Activated CD4-positive, alpha-beta T cell treated with anti-CD3 and anti-CD28 coated beads, Interleukin-2, amount 50 U/mL, for 24 hours (primary cell): ENCODE data around the gene DAAM2.

Experiments
- DNase-seq, 2 donors: peaks; one replicate each; pipeline ENCODE4 v3.0.0-alpha.2; 2020; ENCODE audit warnings: low read depth in 1 of 2, low spot score in 1 of 2

The DAAM2 gene

DNA sequence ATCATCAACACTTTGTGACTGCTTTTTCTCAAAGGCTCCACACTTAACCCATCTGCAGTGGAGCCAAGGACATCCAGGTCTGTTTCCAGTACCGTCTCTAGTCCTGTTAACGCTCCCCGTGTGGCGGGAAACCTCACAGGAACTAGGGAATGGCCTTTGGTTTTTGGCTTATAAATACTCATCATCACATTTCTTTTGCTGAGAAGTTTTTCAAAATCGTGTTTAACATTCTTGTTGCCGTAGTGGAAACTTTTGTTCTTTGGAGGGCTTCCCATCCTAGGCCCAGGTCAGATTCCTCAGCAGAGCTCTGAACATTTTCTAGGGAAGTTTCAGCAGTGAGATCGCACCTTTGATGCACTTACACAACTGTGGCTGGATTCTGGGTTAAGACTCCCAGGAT is 24.6 kb downstream of the DAAM2 start:
- DNase-seq, result no peak

DNA sequence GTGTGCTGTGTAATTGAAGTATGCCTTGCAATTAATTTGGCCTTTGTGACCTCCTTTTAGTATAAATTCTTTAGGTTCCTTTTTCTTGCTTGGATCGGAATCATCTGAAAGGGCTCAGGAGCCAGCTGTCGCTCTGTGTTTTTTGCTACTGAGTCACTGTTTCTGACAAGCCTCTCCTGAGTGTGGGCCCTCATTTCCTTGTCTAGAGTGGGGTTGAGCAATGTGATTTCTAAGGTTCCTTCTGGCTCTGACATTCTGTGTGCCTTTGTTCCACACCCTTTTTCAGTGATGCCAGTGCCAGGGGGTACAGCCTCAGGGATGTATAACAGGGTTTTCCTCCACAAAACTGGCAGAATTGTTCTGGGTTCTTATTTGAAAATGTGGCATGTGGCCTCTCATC is 26.5 kb downstream of the DAAM2 start:
- no peak for DNase-seq

DNA sequence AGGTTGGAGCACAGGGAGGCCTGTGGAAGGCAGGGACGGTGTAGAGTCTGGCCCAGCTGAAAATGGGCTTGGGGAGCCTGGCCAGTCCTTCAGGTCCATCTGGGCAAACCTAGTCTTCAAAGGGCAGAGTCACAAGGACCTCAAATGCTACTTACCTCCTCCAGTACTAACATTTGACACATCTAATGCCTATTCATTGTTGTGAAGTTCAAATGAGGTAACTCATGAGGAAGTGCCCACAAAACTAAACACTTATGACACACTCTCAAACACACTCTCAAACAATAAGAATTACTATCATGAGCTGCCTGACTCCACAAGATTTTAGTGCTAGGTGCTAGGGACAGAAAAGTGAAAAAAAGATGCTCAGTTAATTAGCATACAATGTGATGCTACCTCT is 27.1 kb downstream of the DAAM2 start:
- DNase-seq, result no peak

DNA sequence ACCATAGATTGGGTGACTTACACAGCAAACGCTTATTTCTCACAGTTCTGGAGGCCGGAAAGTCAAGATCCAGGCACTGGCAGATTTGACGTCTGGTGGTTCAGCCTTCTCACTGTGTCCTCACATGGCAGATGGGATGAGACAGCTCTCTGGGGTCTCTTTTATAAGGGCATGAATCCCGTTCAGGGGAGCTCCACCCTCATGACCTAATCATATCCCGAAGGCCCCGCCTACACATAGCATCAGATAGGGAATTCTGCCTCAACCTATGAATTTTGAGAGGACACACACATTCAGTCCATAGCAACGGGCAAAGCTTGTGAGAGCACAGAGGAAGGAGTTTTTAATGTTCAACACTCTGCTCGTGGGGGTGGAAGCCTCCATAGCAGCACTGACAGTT is 27.5 kb downstream of the DAAM2 start:
- DNase-seq, result no peak

DNA sequence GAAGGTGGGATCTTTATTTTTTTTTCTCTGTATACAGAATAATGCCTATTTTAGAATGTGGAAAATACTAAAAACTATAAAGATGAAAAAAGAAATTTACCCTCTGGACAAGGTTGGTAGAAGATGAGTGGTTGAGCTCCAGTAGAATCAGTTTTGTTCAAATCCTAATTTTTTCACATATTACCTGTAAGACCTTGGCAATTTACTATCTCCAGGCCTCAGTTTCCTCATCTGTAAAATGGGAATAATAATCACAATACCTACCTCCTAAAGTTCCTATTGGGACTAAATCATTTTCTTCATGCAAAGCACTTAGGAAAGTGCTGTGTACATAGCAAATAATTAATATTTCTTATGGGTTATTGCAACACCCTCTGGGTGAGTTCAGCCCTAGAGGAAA is 28.4 kb downstream of the DAAM2 start:
- no peak for DNase-seq

DNA sequence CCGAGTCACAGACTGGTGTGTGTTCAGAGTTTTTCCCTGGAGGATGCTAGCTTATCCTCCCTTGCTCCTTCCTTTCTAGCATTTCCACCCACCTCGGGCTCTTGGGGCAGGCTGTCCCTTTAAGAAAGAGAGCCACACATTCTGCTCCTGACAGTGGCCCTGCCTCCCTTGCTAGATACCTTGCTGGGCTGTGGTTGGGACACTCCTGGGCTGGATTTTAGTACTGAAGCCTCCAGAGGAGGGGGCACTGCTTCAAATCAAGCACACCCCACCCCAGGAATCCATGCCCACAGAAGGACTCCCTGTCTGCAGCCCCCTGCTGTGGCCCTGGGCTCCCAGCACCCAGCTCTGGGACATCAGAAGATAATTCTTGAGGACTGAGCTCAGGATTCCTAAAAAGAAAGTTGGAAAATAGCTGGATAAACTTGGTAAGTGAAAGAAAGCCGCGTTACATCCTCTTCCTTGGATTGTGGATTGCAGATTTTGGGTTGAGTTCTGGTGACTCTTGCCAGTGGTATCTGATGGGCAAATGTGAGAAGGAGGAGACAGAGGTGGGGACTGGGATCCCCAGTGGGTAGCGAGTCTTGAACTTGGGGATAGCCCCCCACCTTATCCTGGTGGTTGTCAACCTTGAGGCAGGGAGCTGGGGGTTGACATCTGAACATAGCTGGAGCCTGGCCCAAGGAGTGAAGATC is 29.0 kb downstream of the DAAM2 start:
- no peak for DNase-seq

DNA sequence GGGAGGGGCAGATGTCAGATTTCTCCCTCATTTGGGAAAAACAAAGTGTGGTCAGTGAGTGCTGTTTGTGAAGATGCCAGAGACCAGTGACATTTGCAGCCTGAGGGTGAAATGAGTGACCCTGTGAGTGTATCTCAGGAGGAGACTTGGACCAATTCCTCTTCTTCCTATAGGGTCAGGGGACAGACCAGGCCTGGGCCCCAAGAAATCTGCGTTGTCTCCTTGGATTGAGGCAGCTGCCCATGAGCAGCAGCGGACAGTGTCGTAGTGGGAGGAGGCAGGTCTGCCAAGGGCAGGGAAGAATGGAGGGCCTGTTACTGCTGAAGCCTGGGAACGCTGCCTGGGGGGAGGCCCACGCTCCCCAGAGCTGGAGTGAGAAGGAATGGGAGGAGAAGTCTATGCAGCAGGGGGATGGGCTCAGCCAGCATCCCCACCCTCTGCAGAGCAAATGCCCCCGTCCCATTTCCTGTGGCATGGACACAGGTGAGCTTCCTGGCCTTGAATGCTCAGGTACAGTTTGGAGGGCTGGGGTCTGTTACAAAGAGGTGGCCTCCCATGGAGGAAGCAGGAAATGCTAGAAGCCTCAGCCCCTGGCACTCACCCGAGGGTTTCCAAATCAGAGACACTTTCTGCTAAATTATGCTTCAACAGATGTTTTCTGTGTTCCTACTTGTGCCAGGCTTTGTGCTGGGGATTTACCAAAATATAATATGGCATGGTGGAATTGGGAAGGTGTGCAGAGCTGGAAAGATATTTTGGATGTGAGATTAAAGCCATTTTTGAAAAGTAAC is 29.8 kb downstream of the DAAM2 start:
- no peak for DNase-seq

DNA sequence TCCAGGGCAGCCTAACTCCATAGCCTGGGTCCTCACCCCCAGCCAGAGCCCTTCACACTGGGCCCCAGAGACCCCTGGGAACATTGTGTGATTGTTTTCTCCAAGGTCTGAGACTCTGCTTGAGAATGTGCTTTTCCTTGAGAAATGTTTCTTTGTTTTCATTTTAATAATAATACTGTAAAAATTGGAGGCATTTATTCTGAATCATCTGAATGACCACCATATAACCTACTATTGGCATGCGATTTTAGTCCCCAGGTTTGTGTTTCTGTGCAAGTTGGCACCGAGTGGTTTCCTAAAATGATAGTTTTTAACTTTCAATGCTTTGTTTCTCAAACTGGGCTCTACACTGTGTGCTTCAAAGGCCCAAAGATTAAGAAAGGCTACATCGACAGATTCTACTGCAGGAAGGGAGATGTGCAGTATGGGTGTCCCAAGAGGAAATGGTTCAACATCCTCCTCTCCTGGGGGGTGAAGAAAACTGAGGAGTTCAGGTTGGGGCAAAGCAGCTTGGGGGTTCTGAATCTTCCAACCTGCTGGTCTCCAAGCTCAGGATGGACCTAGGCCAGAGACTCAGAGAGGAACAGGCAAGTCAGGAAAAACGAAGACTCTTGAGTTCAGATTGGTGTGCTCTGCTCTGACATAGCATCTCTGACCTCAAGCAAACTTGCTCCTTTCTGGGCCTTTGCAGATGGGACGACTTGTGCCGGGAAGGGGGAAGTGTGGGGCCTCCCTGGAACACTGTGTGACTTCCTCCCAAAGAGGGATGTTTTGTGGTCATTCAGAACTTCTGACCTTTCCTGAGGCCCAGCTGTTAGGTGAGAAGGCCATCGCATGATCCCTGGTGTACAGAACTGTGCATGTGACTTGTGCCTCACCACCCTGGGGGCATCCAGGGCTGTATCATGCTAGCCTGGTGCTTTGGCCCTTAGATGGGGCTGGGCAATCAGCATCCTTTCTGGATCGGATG is 31.0 kb downstream of the DAAM2 start:
- no peak for DNase-seq

DNA sequence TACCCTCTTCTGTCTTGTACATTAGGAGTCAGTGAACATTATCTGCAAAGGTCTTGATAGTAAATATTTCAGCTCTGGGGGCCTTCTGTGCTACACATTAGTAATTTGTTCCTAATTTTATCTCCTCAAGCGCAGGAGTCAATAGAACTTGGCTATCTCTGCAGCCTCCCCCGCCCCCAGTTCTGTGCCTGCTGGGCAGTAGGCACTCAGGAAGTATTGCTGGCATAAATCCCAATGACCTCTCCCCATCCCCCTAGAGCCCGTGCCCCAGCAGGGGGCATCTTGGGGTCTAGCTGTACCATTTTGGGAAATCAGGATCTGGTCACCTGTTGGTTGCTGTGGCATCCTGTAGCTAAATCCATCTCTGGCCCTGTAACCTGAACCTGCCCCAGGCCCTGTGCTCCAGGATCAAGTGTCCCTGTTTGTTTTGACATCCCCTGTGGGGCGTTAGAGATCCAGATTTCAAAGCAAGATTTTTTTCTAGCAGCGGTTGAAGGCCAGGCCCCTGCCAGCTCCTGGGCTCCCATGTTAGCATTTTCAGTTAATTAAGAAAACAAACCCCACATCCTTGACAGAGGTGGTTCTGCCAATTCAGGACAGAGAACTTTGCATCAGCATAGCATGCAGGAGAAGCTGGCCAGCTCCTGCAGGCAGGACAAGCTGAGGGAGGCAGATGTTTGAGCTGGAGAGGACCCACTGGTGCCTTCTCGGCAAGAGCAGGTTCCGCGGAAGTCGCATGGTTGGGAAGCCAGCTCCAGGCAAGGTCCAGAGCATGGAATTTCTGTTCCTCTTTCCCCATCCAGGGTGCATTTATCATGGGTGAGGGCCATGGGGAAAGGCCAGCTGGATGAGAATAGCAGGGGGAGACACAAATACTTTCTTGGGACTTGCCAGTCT is 32.1 kb downstream of the DAAM2 start:
- DNase-seq, result no peak

DNA sequence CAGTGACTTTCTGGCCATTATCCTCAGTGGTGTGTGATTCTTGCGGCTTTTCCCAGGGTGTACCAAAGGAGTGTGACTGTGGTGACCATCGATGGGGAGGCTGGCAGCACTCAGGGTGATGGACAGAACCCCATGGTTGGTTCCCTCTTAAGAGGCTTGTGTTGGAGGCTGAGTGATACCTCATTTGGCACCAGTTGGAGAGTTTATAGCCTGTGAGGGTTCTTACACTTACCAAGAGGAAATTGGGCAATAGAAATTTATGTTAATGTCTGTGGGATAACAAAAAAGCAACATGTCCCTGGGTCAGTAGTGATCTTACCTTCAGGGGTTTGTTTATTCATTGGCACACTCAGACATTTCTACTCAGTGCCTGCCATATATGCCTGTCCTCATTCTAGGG is 37.2 kb downstream of the DAAM2 start:
- DNase-seq, result no peak

DNA sequence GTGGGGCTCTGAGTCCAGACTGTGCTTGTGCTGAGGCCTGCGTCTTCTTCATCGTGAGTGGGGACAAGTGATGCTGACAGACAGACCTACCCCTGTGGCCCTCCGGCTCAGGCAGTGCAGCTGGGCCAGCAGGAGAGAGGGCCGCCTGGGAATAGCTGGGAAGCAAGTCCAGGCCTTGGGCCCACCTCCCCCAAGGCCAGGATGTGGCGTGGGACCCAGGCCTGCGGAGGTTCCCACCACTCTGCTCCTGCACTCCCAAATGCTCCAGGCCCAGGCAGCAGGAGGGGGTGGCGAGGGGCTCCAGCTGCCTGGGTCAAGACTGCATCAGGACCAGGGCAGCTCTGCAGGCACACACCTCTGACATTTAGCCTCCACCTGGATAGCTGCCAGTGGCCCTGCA is 38.3 kb downstream of the DAAM2 start:
- no peak for DNase-seq

DNA sequence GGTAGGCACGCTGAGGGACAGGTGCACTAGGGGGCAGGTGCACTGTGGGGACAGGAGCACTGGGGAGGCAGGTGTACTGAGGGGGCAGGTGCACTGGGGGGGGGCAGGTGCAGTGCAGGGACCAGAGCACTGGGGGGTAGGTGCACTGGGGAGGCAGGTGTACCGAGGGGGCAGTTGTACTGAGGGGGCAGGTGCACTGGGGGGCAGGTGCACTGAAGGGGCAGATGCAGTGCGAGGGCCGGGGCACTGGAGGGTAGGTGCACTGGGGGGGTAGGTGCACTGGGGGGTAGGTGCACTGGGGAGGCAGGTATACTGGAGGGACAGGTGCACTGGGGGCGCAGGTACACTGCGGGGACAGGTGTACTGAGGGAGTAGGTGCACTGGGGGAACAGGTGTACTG is 39.5 kb downstream of the DAAM2 start:
- no peak for DNase-seq

DNA sequence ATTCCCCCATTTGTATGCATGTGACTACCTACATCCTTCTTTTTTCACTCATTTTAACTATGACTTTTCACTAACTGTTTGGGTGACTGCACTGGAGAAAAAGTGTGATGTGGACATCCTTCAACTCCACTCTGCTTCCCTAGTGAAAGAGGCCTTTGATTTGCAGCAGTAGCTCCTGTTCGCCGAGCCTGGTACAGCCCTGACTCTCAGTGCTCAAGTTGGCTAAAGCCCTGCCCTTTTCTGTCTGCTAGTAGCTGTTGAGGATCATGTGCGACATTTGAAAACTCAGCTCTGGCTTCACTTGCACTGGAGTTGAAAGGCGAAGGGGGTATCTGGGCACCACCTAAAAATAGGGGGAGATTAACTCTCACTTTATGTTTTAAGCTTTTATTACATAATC is 42.1 kb downstream of the DAAM2 start:
- no peak for DNase-seq

DNA sequence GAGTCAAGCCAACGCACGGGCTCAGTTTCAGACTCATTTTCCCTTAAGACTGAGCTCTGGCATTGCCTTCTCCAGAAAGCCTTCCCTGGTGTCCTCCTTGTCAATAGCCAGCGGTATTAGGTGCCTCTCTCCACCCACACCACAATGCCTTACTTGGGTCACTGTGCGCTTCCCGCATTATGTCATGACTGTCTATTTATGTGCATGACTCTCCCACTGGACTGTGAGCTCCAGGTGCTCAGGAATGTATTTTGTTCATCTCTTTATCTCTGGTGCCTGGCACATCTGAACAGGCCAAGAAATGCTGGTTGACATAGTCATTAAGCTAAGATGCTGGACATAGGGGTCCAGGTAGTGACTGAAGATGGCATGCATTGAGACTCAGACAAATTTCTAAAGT is 42.7 kb downstream of the DAAM2 start:
- DNase-seq, result no peak

DNA sequence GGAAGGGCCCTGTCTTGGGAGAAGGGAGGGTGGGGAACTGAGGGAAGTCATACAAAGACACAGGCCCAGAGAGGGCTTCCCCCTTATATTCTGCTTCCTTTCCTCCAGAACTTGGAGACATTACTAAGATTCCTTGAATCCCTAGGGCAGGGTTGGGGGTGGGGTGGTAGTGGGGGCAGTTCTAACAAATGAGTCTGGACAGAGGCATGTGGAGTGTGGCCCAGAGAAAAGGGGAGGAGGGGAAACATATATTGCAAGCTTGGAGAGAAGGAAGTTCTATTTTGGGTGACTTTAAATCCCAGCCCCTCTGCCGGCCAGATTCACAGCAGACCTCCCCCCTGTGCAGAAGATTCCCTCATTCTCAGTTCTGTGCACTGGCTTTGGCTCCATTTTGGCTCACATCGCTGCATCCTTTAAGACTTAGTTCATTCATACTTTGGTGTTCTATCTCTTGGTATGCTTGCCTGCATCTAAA is 43.7 kb downstream of the DAAM2 start:
- DNase-seq, result no peak

DNA sequence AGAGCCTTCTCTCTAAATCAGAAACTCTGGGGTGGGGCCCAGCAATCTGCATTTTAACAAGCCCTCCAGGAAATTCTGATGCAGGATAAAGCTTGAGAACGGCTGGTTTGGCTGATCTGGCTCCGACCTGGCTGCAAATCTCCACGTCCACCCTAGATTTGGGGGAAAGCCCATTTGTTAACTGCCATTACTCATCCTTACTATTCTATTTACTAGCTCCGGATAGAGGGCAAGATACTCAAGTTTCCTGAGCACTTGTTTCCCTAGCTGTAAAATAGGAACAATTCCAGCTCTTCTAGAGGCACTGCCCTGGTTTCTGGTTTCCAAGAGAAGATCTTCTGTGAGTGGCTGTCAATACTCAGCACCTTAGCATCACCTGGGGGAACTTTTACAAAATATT is 44.4 kb downstream of the DAAM2 start:
- DNase-seq, result no peak

DNA sequence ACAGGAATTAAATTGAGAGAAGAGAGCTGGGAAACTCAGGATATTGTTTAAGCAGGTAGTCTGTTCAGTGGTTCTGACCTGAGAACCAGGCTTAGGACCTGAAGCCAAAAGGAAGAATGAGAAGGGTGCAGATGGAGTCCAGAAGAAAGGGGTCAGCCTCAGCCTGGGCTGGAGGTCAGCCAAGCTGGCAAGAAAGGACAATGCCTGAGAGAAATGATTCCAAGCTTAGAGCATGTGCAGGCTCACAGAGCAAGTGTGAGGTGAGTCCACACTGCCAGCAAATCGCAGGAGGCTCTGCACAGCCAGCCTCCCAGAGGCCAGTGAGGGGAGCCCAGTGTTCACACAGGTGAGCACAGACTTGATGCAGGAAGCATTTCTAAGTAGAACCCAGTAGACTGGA is 47.3 kb downstream of the DAAM2 start:
- DNase-seq, result no peak

DNA sequence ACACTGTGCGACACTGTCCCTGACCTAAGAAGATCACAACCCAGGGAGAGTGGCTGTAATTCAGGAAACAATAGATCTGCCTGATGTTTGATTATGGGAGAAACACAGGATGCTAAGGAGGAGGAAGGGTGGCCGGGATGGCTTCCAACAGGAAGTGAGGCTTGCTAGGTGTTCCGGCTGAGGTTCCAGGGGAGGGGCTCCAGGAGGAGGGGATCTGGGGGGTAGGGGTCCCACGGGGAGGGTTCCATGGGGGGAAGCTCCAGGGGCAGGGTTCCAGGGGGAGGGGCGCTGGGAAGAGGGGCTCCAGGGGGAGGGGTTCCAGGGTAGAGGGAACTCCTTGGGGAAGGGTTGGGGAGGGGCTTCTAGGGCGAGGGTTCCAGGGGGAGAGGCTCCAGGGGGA is 48.6 kb downstream of the DAAM2 start:
- no peak for DNase-seq

DNA sequence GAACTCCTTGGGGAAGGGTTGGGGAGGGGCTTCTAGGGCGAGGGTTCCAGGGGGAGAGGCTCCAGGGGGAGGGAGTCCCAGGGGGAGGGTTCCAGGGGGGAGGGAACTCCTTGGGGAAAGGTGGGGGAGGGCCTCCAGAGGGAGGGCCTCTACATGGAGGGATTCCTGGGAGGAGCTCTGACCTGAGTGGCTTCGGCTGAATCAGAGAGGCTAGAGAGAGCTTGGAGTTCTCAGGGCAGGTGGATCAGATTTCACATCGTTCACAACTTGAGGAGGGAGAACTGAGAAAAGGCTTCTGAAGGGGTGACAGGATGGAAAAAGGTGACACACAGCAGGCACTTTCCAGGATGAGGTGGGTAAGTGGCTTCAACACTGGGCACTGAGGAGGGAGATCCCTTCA is 49.1 kb downstream of the DAAM2 start:
- no peak for DNase-seq

DNA sequence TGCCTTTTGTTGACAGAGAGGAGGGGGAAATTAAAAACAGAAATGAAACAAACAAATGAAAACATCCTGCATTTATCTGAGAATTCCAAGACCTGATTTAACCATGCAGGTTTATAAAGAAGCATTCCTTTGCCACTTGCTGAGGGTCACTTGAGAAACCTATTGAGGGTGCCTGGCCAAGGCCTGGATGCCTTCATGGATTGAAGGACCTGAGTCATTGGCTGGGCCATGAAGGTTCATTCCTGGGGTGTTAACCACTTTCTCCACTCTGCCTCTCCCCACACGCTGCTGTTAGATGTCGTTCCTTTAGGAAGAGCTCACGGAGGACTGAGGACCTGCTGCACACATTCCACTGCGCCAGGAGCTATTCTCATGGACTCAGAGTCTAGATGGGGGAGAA is 49.7 kb downstream of the DAAM2 start:
- DNase-seq, result no peak
